GM08714 (cell line): ENCODE data around the gene RDX.
A peak's percentile ranks its signal among the peaks of the same experiment; 100 is the strongest.
"Not testable (repeated sequence)": the region's sequence is repeated elsewhere in the genome, so short reads cannot be mapped to it uniquely, and the experiment has no call there.

Experiments
- H3K4me3 ChIP-seq: fragments of 200-500 bp; sonication (Bioruptor generic); 2 replicates; pipeline ENCODE4 v1.5.1; 2014; ENCODE audit warnings: mild to moderate bottlenecking, low read length, inconsistent platforms
- ZNF274 ChIP-seq: IDR thresholded peaks from 2 replicates; pipeline ENCODE4 v1.6.1; 2012; ENCODE audit warnings: mild to moderate bottlenecking, low read depth, low read length

Gene RDX

DNA sequence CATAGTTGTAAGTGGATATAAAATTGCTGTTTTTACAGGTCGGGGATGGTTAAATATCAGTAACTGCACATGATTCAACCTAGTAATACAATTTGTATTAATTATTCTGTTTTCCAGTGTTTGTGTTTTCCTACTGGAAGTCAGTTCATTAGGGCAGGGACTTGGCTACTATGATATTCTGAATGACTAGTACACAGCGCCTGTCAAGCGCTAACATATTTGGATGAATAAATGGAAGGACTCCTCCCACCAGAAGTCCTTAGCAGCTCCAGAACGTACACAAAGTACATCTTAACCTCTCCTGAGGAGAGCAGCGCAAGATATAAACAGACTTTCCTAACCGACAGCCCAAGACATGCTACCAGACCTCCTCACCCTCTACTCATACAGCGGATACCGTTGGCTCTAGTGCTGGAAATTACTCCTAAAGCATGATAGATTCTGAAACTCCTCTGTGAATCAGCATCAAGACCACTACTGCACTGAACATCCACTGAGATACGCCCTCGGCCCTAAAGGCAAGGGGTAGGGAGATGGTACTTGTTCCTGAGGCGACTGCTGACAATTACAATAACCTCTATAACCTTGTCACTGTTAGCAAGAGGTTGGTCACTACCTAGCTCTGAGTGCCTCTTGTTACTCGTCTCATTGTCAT lies 79.1 kb downstream of the RDX start:
- TF ChIP-seq ZNF274: no peak
- H3K4me3 ChIP-seq: no peak overlapping the region

DNA sequence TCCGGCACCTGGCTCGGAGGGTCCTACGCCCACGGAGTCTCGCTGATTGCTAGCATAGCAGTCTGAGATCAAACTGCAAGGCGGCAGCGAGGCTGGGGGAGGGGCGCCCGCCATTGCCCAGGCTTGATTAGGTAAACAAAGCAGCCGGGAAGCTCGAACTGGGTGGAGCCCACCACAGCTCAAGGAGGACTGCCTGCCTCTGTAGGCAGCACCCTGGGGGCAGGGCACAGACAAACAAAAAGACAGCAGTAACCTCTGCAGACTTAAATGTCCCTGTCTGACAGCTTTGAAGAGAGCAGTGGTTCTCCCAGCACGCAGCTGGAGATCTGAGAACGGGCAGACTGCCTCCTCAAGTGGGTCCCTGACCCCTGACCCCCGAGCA lies 87.1 kb downstream of the RDX start:
- H3K4me3 ChIP-seq: peak overlapping the region; percentile 50; the same call in 1 of the 2 replicates

DNA sequence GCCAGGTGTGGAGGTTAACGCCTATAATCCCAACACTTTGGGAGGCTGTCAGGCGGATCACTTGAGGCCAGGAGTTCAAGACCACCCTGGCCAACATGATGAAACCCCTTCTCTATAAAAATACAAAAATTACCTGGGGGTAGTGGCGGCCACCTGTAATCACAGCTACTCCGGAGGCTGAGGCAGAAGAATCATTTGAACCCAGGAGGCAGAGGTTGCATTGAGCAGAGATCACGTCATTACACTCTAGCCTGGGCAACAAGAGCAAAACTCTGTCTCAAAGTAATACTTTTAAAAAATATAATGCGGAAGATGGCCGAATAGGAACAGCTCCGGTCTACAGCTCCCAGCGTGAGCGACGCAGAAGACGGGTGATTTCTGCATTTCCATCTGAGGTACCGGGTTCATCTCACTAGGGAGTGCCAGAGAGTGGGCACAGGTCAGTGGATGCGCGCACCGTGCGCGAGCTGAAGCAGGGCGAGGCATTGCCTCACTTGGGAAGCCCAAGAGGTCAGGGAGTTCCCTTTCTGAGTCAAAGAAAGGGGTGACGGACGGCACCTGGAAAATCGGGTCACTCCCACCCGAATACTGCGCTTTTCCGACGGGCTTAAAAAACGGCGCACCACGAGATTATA lies 87.6 kb downstream of the RDX start:
- H3K4me3 ChIP-seq: peak overlapping the region; percentile 50; the same call in 1 of the 2 replicates

DNA sequence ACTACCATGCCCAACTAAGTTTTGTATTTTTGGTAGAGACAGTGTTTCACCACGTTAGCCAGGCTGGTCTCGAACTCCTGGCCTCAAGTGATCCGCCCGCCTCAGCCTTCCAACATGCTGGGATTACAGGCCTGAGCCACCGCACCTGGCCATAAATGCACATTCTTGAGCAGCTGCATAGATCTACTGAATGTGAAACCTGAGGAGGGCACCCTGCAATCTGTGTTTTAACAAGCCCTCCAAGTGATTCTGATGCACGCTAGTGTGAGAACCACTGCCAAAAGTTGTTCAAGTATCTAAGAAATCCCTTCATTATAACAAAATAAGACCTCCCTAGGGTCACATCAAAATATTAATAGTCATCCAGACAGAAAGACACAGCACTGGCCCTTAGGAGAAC lies 89.3 kb downstream of the RDX start:
- no peak for TF ChIP-seq ZNF274
- no peak overlapping the region for H3K4me3 ChIP-seq

DNA sequence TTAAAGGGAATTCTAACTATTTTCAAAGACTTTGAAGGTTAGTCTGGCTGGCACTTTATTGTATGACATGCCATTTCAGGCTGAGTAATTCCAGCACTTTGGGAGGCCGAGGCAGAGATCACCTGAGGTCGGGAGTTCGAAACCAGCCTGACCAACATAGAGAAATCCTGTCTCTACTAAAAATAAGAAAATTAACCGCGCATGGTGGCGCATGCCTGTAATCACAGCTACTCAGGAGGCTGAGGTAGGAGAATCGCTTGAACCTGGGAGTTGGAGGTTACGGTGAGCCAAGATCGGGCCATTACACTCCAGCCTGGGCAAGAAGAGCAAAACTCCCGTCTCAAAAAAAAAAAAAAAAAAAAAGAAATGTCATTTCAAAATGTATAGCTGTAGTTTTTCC lies 95.6 kb downstream of the RDX start:
- no peak for TF ChIP-seq ZNF274
- H3K4me3 ChIP-seq: no peak overlapping the region

DNA sequence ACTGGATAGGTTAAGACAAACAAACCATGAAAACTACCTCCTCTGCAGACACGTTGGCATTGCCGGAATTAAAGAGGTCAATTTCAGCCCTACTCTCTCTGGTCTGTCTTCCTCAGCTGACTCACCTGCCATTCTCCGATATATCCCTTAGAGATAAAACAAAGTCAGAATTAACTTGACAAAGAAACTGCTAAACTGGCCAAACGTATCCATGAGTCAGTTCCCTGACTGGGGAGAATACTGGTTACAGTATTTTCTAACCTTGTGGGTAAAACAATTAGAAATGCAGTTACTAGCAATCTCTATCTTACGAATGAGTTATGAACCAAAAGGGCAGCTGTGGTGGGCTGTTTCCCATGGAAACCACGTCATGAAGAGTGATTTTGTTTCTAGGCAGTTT lies 96.2 kb downstream of the RDX start:
- H3K4me3 ChIP-seq: no peak overlapping the region
- no peak for TF ChIP-seq ZNF274

DNA sequence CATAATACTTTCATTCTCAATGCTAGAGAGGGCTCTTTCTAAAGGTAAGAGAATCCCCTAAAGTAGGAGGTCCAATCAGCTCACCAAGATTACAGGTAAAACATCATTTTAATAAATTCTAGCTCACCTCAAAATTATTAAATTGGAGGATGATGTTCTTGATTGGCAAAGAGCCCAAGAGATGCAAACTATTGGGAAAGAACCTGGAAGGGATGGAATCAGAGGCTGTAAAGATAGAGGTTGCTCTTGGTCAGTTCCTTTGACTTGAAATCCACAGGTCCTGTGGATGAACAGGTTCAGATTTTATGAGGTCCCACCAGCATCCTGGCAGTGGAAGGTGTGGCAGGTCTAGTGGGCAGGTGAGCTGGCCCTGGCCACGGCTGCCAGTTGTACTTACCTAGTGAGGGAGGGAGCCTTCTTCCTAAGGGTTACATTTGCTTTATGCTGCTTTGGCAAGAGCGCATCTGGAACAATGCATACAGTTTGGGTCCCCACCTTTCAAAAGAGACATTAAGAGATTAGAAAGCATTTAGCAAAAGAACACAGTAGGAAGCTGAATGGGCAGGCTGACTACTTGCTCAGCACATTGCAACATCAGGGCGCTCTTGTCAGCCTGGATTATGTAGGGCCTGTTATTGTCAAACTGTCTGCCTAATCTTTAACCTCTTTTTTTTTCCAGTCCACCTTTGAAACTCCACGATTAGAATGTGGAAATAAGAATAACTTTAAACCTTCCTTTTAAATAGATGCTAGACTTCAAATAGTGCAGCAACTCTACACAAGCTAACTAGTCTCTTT lies 97.0 kb downstream of the RDX start:
- H3K4me3 ChIP-seq: no peak overlapping the region
- no peak for TF ChIP-seq ZNF274

DNA sequence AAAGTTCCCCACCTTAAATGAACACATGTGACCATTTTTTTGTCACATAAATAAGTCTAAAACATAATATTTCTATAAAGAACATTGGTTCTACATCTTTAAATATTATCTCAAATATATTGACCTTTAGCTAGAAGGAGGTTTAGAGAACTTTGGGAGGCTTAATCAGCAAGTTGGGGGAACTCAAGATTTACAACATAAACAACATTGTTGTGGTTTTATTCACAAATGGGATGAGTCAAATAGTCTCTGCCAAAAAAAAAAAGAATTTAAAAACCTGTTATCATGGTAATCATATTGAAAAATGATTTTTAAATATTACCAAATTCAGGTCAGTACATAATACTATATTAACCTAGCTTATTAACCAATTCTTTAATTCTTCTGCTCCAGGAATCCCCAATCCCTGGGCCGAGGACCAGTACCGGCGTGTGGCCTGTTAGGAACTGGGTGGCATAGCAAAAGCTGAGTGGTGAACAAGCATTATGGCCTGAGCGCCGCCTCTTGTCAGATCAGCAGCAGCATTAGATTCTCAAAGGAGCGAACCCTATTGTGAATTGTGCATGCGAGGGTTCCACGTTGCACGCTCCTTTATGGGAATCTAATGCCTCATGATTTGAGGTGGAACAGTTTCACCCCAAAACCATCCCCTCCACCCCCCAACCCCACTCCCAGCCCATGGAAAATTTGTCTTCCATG lies 98.2 kb downstream of the RDX start:
- no peak for TF ChIP-seq ZNF274

DNA sequence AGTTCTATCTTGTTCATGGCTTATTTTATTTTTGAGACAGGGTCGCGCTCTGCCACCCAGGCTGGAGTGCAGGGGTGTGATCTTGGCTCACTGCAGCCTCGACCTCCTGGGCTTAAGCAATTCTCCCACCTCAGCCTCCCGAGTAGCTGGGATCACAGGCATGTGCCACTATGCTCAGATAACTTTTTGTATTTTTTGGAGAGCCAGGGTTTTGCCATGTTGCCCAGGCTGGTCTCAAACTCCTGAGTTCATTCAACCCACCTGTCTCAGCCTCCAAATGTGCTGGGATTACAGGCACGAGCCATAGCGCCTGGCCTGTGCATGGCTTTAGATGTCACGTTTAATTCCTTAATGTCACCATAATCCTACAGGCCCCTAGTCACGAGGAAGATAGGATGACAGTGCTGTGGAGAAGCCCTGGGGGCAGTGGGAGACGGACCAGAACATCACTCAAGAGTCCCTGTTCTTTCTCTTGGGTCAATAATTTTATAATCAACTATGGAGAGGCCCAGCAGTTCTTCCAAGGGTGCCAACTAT lies 99.5 kb downstream of the RDX start:
- no peak for TF ChIP-seq ZNF274
- H3K4me3 ChIP-seq: no peak overlapping the region

More for the DNA sequence above, 98.2 kb downstream of the RDX start:
- no peak overlapping the region for H3K4me3 ChIP-seq

DNA sequence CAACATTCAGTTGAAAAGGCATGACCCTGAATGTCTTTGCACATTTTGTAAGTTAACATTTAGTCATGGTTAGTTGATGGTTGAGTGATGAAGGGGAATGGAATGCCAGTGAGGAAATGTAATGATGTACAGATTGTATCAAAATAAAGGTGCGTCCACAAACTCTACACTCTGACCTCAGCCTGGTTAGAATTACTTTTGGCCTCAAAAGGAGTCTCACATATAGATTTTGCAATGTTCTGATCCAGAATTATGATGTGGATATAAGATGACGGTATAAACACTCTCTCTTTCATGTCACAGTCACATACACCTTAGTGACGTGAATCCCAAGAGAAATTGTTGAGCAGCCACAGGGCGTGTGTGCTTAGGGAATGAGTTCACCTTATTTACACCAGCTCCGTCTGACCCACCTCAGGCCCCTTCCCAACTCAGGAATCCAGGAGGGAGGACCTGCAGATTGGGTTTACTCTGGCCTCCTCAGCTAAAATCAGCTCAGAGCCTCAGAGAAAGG lies 100.1 kb downstream of the RDX start:
- no peak for TF ChIP-seq ZNF274
- no peak overlapping the region for H3K4me3 ChIP-seq

DNA sequence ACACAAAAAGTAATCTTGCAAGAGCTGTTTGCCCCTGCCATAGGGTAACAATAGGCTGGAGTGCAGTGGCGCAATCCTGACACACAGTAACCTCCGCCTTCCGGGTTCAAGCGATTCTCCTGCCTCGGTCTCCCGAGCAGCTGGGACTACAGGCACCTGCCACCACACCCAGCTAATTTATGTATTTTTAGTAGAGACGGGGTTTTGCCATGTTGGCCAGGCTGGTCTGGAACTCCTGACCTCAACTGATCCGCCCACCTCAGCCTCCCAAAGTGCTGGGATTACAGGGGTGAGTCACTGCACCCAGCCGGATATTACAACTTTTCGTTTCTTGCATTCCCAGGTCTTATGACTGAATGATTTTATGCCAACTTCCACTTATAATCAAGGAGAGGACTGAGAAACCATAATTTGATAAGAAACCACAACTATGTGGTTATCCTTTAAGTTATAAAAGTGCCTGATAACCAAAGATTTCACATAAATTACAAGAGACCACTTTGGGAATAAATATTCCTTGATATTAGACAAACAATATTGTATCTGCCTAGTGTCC lies 102.1 kb downstream of the RDX start:
- not testable (repeated sequence) for H3K4me3 ChIP-seq

DNA sequence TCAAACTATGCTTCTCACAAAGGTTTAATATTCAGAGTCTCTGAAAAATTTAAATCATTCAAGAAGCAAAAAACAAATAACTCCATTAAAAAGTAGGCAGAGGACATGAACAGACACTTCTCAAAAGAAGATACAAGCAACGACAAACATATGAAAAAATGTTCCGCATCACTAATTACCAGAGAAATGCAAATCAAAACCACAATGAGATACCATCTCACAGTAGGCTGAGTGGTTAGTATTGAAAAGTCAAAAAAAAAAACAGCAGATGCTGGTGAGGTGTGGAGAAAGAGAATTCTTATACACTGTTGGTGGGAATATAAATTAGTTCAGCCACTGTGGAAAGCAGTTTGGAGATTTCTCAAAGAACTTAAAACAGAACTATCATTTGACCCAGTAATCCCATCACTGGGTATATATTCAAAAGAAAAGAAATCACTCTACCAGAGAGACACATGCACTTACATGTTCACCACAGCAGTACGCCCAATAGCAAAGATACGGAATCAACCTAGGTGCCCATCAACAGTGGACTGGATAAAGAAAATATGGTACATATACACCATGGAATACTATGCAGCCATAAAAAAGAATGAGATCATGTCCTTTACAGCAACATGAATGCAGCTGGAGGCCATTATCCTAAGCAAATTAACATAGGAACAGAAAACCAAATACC lies 103.7 kb downstream of the RDX start:
- not testable (repeated sequence) for H3K4me3 ChIP-seq

DNA sequence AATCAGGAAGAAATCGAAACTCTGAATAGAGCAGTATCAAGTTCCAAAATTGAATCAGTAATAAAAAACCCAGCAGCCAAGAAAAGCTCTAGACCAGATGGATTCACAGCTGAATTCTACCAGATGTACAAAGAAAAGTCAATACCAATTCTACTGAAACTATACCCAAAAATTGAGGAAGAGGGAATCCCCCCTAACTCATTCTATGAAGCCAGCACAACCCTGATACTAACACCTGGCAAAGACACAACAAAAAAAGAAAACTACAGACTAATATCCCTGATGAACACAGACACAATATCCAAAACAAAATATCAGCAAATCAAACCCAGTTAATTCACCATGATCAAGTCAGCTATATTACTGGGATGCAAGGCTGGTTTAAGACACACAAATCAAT lies 105.5 kb downstream of the RDX start:
- no peak for TF ChIP-seq ZNF274

DNA sequence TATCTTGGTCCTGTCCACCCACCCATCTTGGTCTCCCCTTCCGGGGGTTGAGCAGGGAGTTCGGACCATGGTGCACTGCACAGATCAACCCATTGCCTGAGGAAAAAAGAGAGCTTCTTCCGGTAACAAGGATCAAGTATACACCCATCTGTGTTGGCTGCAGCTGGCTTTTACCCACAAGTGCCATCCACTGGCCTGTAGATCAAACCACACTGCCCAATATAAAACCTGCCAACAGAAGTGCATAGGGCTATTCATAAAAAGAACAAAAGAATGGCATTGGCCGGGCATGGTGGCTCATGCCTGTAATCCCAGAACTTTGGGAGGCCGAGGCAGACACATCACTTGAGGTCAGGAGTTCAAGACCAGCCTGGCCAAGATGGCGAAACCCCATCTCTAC lies 108.7 kb downstream of the RDX start:
- H3K4me3 ChIP-seq: no peak overlapping the region
- TF ChIP-seq ZNF274: no peak

More for the DNA sequence above, 105.5 kb downstream of the RDX start:
- H3K4me3 ChIP-seq: no peak overlapping the region
